ENCODE data around the gene GRK7. TPM values are rescaled to one million over a fixed set of nuclear protein-coding genes. Genes with fewer than 3 reads are reported as not detected.

Gene GRK7
- total RNA-seq, 4 donors from 2014 or later, result 0.30 TPM; not detected in 3

GRCh38 chr3:141724186-141724585 is 39.0 kb upstream of the GRK7 start:
- WGBS, 2 donors, result 91 to 95% methylated on average over 1 of the region's 1 CpG
- no peak for DNase-seq (ENCODE audit: low spot score in 2 of 2)
- Histone ChIP-seq H3K36me3 (no peaks in the 10 kb centered on the region), H3K4me3 (no peak overlapping the region), H3K4me1 (no peaks in the 10 kb centered on the region), H3K27ac (no peak overlapping the region), H3K9me3 (no peaks in the 10 kb centered on the region), H3K27me3 (no peaks in the 10 kb centered on the region)
- TF ChIP-seq POLR2A (IDR thresholded peaks at IDR 0.05), result no peak
- TF ChIP-seq CTCF (IDR thresholded peaks at IDR 0.05), result no peak
- TF ChIP-seq EP300 (IDR thresholded peaks at IDR 0.05), result no peak

DNA sequence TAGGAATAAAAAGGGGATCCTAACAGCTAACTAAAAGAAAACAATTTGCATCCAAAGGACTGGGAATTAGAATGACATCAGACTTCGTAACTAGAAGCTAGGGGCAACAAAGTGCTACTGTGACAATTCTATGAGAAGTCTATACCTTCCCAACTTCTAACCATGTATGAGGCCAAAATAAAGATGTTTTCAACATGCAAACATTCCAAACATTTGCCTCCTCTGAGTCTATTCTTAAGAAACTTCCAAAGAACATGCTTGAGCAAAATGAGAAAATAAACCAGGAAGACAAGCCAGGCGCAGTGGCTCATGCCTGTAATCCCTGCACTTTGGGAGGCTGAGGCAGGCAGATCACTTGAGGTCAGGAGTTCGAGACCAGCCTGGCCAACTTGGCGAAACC is 38.2 kb upstream of the GRK7 start:
- WGBS, 2 donors, result 76 to 86% methylated on average over 4 of the region's 4 CpGs
- no peak for DNase-seq (ENCODE audit: low spot score in 2 of 2)
- no peaks in the 10 kb centered on the region for H3K27me3 ChIP-seq
- no peak overlapping the region for H3K4me3 ChIP-seq
- H3K27ac ChIP-seq, result no peak overlapping the region
- no peaks in the 10 kb centered on the region for H3K36me3 ChIP-seq
- TF ChIP-seq EP300 (IDR thresholded peaks at IDR 0.05) (no peak), CTCF (IDR thresholded peaks at IDR 0.05) (no peak), POLR2A (IDR thresholded peaks at IDR 0.05) (no peak)
- H3K4me1 ChIP-seq, result no peaks in the 10 kb centered on the region
- no peaks in the 10 kb centered on the region for H3K9me3 ChIP-seq

DNA sequence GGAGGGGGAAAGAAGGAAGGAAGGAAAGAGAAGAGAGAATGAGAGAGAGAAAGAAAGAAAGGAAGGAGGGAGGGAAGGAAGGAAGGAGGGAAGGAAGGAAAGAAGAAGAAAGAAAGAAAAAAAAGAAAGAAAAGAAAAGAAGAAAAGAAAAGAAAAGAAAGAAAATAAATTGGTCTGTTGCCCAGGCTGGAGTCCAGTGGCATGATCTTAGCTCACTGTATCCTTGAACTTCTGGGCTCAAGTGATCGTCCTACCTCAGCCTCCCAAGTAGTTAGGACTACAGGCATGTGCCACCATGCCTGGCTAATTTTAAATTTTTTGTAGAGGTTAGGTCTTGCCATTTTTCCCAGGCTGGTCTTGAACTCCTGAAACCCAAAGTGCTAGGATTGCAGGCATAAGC is 36.7 kb upstream of the GRK7 start:
- Histone ChIP-seq H3K9me3 (no peaks in the 10 kb centered on the region), H3K27me3 (no peaks in the 10 kb centered on the region), H3K4me1 (no peaks in the 10 kb centered on the region), H3K4me3 (no peak overlapping the region), H3K36me3 (no peaks in the 10 kb centered on the region), H3K27ac (no peak overlapping the region)
- no peak for TF ChIP-seq EP300 (IDR thresholded peaks at IDR 0.05)
- TF ChIP-seq CTCF (IDR thresholded peaks at IDR 0.05), result no peak
- no peak for TF ChIP-seq POLR2A (IDR thresholded peaks at IDR 0.05)
- DNase-seq (ENCODE audit: low spot score in 2 of 2), result no peak
- 72 to 83% methylated on average over 1 of the region's 1 CpG for WGBS, 2 donors

GRCh38 chr3:141728355-141728892 is 34.8 kb upstream of the GRK7 start:
- no peak for DNase-seq (ENCODE audit: low spot score in 2 of 2)
- Histone ChIP-seq H3K9me3 (no peaks in the 10 kb centered on the region), H3K4me1 (no peaks in the 10 kb centered on the region), H3K36me3 (no peaks in the 10 kb centered on the region), H3K4me3 (no peak overlapping the region), H3K27me3 (no peaks in the 10 kb centered on the region), H3K27ac (no peak overlapping the region)
- TF ChIP-seq POLR2A (IDR thresholded peaks at IDR 0.05) (no peak), EP300 (IDR thresholded peaks at IDR 0.05) (no peak), CTCF (IDR thresholded peaks at IDR 0.05) (no peak)
- WGBS, 2 donors, result 65% methylated on average over 5 of the region's 5 CpGs

GRCh38 chr3:141729240-141729639 is 34.0 kb upstream of the GRK7 start:
- no peaks in the 10 kb centered on the region for H3K36me3 ChIP-seq
- H3K4me1 ChIP-seq, result no peaks in the 10 kb centered on the region
- WGBS, 2 donors, result 85% methylated on average over 4 of the region's 4 CpGs
- H3K27ac ChIP-seq, result no peak overlapping the region
- DNase-seq (ENCODE audit: low spot score in 2 of 2), result no peak
- no peak overlapping the region for H3K4me3 ChIP-seq
- no peaks in the 10 kb centered on the region for H3K27me3 ChIP-seq
- no peak for TF ChIP-seq POLR2A (IDR thresholded peaks at IDR 0.05)
- TF ChIP-seq CTCF (IDR thresholded peaks at IDR 0.05), result no peak
- no peak for TF ChIP-seq EP300 (IDR thresholded peaks at IDR 0.05)
- H3K9me3 ChIP-seq, result no peaks in the 10 kb centered on the region

All from tibial nerve (tissue), 4 donors.